ENCODE results near the gene SLC17A1.

DNA sequence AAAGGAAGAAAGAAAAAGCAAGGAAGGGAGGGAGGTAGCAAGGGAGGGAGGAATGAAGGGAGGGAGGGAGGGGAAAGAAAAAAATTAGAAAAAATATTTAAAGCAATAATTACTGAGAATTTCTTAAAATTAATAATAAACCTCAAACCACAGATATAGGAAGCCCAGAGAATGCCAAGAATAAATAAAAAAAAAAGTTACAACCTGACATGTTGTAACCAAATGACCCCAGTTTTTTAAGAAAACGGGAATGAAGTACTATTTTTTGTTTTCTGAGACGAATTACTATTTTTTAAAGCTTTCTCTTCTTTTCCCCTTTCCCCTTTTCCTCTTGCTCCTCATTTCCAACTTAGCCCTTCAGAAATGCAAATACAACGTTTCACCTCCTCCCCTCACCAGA lies 16.7 kb downstream of the SLC17A1 start:
- no peak for TF ChIP-seq POLR2A (IDR thresholded peaks at IDR 0.05)
- TF ChIP-seq, protein P1, sequence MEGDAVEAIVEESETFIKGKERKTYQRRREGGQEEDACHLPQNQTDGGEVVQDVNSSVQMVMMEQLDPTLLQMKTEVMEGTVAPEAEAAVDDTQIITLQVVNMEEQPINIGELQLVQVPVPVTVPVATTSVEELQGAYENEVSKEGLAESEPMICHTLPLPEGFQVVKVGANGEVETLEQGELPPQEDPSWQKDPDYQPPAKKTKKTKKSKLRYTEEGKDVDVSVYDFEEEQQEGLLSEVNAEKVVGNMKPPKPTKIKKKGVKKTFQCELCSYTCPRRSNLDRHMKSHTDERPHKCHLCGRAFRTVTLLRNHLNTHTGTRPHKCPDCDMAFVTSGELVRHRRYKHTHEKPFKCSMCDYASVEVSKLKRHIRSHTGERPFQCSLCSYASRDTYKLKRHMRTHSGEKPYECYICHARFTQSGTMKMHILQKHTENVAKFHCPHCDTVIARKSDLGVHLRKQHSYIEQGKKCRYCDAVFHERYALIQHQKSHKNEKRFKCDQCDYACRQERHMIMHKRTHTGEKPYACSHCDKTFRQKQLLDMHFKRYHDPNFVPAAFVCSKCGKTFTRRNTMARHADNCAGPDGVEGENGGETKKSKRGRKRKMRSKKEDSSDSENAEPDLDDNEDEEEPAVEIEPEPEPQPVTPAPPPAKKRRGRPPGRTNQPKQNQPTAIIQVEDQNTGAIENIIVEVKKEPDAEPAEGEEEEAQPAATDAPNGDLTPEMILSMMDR (IDR thresholded peaks at IDR 0.05): no peak
